ENCODE measurements around the gene HPCAL1. TPM values are rescaled to one million over a fixed set of nuclear protein-coding genes. Genes with fewer than 3 reads are reported as not detected.
"Not testable (repeated sequence)": the region's sequence is repeated elsewhere in the genome, so short reads cannot be mapped to it uniquely, and the experiment has no call there.

The HPCAL1 gene
- total RNA-seq, 2 donors from 2014 or later = 41.0 to 66.3 TPM

DNA sequence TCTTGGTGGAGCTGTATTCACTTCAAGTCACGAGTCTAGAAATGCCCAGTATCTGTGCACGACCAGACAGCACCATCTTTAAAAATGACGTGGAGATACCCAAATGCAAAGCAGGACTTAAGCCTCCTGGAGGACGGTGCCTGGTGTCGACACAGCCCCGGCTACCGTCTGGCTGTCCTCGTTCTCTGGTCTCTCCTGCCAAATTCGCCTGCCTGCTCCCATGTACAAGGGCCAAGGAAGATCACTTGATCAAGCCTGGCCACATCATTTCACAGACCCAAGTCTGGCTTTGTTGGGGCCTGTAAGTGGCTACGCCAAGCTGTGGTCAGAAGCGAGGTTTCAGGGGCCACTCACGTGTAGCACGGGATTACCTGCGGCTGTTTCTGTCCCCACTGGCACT, 136.0 kb downstream of the HPCAL1 start:
- Histone ChIP-seq H3K27me3 (no peaks in the 10 kb centered on the region), H3K36me3 (replicated peaks in 1 of 2; ENCODE audit: insufficient read depth in 1 of 2, low read depth in 2 of 2) (peaks cover 9 to 29% of the 10 kb centered on the region in 2 donors), H3K4me3 (no peak overlapping the region), H3K9me3 (no peaks in the 10 kb centered on the region), H3K27ac (no peak overlapping the region), H3K4me1 (peaks cover 7% of the 10 kb centered on the region)
- WGBS, 2 donors = 86 to 88% methylated on average over 14 of the region's 14 CpGs
- DNase-seq = no peak
- intact Hi-C loops (cut with DNase I) = loop anchor here (5.0 to 10.0 kb wide), 2 partner anchors 311 to 634 kb away; no protein-coding TSS in a partner anchor
- ATAC-seq = no peak
- no peak for TF ChIP-seq POLR2A (IDR thresholded peaks at IDR 0.05)
- TF ChIP-seq, protein P1, sequence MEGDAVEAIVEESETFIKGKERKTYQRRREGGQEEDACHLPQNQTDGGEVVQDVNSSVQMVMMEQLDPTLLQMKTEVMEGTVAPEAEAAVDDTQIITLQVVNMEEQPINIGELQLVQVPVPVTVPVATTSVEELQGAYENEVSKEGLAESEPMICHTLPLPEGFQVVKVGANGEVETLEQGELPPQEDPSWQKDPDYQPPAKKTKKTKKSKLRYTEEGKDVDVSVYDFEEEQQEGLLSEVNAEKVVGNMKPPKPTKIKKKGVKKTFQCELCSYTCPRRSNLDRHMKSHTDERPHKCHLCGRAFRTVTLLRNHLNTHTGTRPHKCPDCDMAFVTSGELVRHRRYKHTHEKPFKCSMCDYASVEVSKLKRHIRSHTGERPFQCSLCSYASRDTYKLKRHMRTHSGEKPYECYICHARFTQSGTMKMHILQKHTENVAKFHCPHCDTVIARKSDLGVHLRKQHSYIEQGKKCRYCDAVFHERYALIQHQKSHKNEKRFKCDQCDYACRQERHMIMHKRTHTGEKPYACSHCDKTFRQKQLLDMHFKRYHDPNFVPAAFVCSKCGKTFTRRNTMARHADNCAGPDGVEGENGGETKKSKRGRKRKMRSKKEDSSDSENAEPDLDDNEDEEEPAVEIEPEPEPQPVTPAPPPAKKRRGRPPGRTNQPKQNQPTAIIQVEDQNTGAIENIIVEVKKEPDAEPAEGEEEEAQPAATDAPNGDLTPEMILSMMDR (IDR thresholded peaks at IDR 0.05) = no peak

DNA sequence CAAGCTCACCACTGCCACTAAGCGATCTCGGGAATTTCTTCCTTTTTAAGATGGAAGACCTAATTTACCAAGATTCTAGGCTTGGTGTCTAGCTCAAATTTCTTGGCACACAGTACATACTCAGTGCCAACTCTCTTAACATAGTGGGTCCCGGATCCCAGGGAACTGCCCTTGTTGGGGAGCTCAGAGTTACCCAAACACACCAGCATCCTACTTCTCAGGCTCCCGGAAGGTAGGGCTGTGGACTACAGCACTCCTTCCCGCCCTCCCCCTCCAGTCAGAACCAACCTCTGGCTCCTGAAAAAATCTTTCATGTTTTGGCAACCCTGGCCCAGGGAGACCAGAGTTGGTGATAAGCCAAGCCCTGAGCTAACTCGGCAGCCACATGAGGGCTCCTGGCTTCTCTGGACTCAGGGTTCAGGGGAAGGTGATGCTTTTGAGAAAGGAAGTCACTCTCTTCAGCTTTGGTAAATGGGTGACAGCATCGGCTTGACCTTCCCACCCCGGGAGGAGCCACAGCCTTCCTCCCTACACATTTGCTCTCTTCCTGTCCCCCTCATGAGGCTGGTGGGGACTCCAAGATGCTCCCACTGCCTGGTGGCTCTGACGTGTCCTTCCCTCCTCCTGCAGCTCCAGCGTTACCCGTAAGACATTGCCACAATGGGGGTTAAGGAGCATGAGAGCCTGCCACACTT, 136.6 kb downstream of the HPCAL1 start:
- Histone ChIP-seq H3K27ac (no peak overlapping the region), H3K4me3 (no peak overlapping the region), H3K9me3 (no peaks in the 10 kb centered on the region), H3K4me1 (peaks cover 7% of the 10 kb centered on the region), H3K36me3 (replicated peaks in 1 of 2; ENCODE audit: insufficient read depth in 1 of 2, low read depth in 2 of 2) (peaks cover 9 to 30% of the 10 kb centered on the region in 2 donors), H3K27me3 (no peaks in the 10 kb centered on the region)
- intact Hi-C loops (cut with DNase I) = loop anchor here (5.0 to 10.0 kb wide), 2 partner anchors 312 to 635 kb away; no protein-coding TSS in a partner anchor
- peak; percentile 22 for ATAC-seq
- WGBS, 2 donors = 70 to 82% methylated on average over 11 of the region's 11 CpGs
- DNase-seq = peak in 3 of 4 donors; percentile 35 to 42 (median 40)
- TF ChIP-seq, protein P1 (IDR thresholded peaks at IDR 0.05) = no peak
- no peak for TF ChIP-seq POLR2A (IDR thresholded peaks at IDR 0.05)

DNA sequence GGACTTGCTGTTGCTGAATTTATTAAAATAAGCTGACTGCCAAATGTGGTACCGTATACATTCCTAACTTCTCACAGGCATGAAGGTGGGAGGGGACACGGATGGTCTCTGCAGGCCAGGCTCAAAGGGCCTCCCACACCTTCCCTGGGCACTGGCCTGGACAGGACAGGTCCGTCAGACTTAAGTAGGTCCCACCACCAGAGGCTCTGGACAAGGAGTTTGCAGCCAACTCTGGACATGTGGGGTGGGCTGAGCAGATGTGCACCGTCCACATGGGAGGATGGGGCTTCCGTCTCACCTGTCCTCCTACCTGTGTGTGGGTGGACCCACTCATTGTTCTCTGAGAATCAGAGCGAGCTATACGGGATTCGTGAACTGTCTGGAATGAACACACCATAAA, 137.3 kb downstream of the HPCAL1 start:
- ATAC-seq (no peak), DNase-seq (no peak)
- no peak overlapping the region for H3K4me3 ChIP-seq
- no peak for TF ChIP-seq POLR2A (IDR thresholded peaks at IDR 0.05)
- TF ChIP-seq, protein P1 (IDR thresholded peaks at IDR 0.05) = no peak
- H3K9me3 ChIP-seq = no peaks in the 10 kb centered on the region
- no peak overlapping the region for H3K27ac ChIP-seq
- H3K4me1 ChIP-seq = peaks cover 2% of the 10 kb centered on the region
- intact Hi-C loops (cut with DNase I) = loop anchor here (5.0 to 10.0 kb wide), 2 partner anchors 313 to 635 kb away; no protein-coding TSS in a partner anchor
- no peaks in the 10 kb centered on the region for H3K27me3 ChIP-seq
- 95 to 97% methylated on average over 7 to 8 of the region's 8 CpGs for WGBS, 2 donors
- peaks cover 9 to 30% of the 10 kb centered on the region in 2 donors for H3K36me3 ChIP-seq (replicated peaks in 1 of 2; ENCODE audit: insufficient read depth in 1 of 2, low read depth in 2 of 2)

DNA sequence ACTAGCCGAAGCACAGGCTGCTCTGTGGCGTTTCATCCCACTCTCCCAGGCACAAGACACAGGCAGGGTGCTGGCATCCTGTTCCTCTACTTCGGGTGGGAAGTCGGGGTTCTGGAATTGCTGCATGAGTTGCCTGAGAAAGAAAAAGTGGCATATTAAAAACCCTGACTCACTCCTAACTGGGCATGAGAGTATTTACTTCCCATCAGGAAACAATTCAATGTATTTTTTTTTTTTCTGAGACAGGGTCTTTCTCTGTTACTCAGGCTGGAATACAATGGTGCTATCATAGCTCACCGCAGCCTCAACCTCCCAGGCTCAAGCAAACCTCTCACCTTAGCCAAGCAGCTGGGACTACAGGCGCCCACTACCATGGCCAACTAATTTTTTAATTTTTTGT, 138.0 kb downstream of the HPCAL1 start:
- TF ChIP-seq POLR2A (IDR thresholded peaks at IDR 0.05) = no peak
- TF ChIP-seq, protein P1 (IDR thresholded peaks at IDR 0.05) = no peak
- no peak overlapping the region for H3K27ac ChIP-seq
- no peak for DNase-seq
- no peak for ATAC-seq
- H3K27me3 ChIP-seq = no peaks in the 10 kb centered on the region
- WGBS, 2 donors = 90% methylated on average over 6 of the region's 6 CpGs
- H3K9me3 ChIP-seq = no peaks in the 10 kb centered on the region
- H3K4me3 ChIP-seq = no peak overlapping the region
- intact Hi-C loops (cut with DNase I) = no loop called here
- peaks cover 10% of the 10 kb centered on the region for H3K4me1 ChIP-seq
- peaks cover 9 to 30% of the 10 kb centered on the region in 2 donors for H3K36me3 ChIP-seq (replicated peaks in 1 of 2; ENCODE audit: insufficient read depth in 1 of 2, low read depth in 2 of 2)

DNA sequence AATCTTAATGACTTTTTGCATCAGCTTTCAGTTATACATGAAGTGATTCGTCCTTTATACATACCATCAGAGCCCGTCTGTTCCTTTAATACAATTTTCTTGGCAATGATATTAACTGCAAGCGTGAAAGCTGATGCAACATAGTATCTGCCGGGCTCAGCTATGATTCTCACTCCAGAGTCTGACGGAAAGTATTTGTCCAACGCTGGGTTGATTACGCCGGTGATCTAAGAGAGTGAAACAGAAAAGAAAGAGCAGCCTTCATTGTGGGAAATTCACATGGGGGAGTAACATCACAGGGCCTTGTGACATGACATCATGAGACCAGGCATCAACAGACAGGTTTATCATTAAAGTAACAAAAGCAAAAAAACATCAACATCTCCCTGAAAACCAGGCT, 139.2 kb downstream of the HPCAL1 start:
- no peak overlapping the region for H3K4me3 ChIP-seq
- H3K36me3 ChIP-seq (replicated peaks in 1 of 2; ENCODE audit: insufficient read depth in 1 of 2, low read depth in 2 of 2) = peaks cover 9 to 30% of the 10 kb centered on the region in 2 donors
- 88% methylated on average over 8 of the region's 8 CpGs for WGBS, 2 donors
- DNase-seq (no peak), ATAC-seq (no peak)
- TF ChIP-seq, protein P1 (IDR thresholded peaks at IDR 0.05) = no peak
- TF ChIP-seq POLR2A (IDR thresholded peaks at IDR 0.05) = no peak
- H3K27me3 ChIP-seq = no peaks in the 10 kb centered on the region
- intact Hi-C loops (cut with DNase I) = no loop called here
- H3K9me3 ChIP-seq = no peaks in the 10 kb centered on the region
- peaks cover 19% of the 10 kb centered on the region for H3K4me1 ChIP-seq
- H3K27ac ChIP-seq = no peak overlapping the region

DNA sequence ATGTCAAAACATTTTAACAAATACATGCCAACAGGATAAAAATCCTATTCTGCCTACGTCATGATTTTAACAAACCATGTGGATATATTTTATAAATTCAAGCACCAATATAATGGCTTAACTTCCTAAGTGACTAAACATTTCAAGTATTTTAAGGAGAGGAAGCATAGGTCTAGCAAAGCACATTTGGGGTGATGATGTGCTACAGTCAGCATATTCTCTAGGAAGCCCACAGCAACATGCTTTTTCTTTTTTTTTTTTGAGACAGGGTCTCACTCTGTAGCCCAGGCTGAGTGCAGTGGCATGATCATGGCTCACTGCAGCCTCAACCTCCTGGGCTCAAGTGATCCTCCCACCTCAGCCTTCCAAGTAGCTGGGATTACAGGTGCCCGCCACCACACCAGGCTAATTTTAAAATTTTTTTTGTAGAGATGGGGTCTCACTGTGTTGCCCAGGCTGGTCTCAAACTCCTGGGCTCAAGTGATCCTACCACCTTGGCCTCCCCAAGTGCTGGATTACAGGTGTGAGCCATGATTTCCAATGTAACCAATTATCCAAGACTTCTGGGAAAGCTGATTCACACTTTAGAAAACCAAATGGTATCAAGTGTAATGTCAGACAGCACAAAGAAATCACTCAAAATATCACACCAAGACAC, 139.9 kb downstream of the HPCAL1 start:
- intact Hi-C loops (cut with DNase I) = not testable (repeated sequence)
- 87 to 90% methylated on average over 2 of the region's 2 CpGs for WGBS, 2 donors

More for the DNA sequence above, 139.9 kb downstream of the HPCAL1 start:
- not testable (repeated sequence) for H3K9me3 ChIP-seq, H3K27me3 ChIP-seq, ATAC-seq, H3K27ac ChIP-seq, H3K4me3 ChIP-seq, DNase-seq
- Histone ChIP-seq H3K36me3 (replicated peaks in 1 of 2; ENCODE audit: insufficient read depth in 1 of 2, low read depth in 2 of 2) (peaks cover 9 to 30% of the 10 kb centered on the region in 2 donors), H3K4me1 (peaks cover 25% of the 10 kb centered on the region)

Data from body of pancreas (tissue), 4 donors.